Epithelial cell of proximal tubule (primary cell): ENCODE results near the gene R3HDM2. TPM values are rescaled to one million over a fixed set of nuclear protein-coding genes. Genes with fewer than 3 reads are reported as not detected.
"Not testable (repeated sequence)": the region's sequence is repeated elsewhere in the genome, so short reads cannot be mapped to it uniquely, and the experiment has no call there.

Source experiments
- DNase-seq: peaks from one replicate; pipeline ENCODE4 v3.0.0-alpha.2; 2011; ENCODE audit warnings: low read depth
- H3K4me3 ChIP-seq: 2 replicates; pipeline ENCODE4 v1.5.1; 2011; ENCODE audit warnings: low read depth, mild to moderate bottlenecking, low read length
- total RNA-seq: library from RNA; depleted of rRNA; stranded (reverse); fragments of >200 nt; gene quantifications from 2 replicates; pipeline ENCODE4 v1.2.3, GENCODE V29; 2015
- TF ChIP-seq, protein P1 (sequence below): conservative IDR thresholded peaks from 2 replicates; pipeline ENCODE4 v1.5.1; 2012; ENCODE audit warnings: low read depth, mild to moderate bottlenecking, low read length

The R3HDM2 gene
- total RNA-seq, 1 donor from 2014 or later: 12.5 TPM

DNA sequence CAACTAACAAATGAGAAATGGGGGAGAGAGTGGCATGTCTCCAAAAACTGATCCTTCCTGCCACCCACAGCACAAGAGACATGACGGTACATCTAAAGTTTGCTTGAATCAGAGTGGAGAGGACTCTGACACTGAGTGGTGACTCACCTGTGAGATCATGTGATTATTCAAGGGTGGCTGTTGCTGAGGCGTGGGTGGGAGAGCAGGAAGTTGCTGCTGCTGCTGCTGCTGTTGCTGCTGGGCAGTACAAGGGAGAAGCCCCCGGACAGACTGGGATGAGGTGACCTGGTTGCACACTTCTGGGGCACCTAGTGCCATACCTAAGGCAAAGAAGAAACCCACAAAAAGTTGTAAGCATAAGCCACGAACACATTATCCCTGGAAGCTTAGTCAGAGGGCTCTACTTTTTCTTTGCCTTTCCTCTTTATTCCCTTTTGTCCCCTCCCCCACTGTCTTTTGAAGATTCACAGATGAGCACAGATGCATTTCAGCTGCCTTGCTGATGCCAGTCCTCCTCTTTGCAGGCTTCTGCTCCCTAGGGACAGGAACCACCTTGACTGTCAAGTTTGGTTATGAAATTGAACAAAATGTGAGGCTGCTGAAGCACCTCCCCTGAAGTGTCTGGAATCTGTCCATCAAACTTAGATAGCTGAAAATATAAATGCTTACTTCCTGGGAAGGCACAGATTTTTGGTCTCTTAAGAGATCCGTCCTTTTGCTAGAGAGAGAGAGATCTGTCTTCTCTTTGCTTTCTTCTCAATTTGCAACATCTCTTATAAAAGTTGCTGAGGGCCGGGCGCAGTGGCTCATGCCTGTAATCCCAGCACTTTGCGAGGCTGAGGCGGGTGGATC is 150.4 kb downstream of the R3HDM2 start:
- TF ChIP-seq, protein P1, sequence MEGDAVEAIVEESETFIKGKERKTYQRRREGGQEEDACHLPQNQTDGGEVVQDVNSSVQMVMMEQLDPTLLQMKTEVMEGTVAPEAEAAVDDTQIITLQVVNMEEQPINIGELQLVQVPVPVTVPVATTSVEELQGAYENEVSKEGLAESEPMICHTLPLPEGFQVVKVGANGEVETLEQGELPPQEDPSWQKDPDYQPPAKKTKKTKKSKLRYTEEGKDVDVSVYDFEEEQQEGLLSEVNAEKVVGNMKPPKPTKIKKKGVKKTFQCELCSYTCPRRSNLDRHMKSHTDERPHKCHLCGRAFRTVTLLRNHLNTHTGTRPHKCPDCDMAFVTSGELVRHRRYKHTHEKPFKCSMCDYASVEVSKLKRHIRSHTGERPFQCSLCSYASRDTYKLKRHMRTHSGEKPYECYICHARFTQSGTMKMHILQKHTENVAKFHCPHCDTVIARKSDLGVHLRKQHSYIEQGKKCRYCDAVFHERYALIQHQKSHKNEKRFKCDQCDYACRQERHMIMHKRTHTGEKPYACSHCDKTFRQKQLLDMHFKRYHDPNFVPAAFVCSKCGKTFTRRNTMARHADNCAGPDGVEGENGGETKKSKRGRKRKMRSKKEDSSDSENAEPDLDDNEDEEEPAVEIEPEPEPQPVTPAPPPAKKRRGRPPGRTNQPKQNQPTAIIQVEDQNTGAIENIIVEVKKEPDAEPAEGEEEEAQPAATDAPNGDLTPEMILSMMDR: no peak
- DNase-seq: peak; percentile 90
- H3K4me3 ChIP-seq: peak overlapping the region; percentile 37

- TF ChIP-seq, protein P1: no peak
- no peak overlapping the region for H3K4me3 ChIP-seq
- no peak for DNase-seq
Observed at GRCh38 chr12:57278465-57279381, 152.1 kb downstream of the R3HDM2 start.

DNA sequence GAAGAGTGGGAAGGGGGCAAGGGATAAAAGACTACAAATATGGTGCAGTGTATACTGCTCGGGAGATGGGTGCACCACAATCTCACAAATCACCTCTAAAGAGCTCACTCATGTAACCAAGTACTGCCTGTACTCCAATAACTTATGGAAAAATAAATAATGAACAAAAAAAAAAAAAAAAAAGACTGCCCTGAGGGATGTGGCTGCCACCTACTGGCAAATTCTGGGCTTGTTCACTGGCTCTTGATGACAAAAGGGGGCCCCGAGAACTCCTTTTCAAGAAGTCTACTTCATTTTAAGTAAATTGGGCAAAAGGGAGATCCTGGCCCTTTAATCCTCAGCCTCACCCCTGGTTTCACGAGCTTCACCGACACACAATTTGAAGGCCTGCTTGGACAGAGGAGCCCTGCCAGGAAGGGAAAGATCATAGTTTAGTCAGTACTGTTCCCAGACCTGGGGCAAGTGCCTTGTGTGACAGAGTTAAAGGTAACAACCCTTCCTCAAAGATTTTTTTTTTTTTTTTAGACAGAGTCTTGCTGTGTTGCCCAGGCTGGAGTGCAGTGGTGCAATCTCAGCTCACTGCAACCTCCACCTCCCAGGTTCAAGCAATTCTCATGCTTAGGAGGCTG is 153.8 kb downstream of the R3HDM2 start:
- DNase-seq: no peak
- no peak overlapping the region for H3K4me3 ChIP-seq
- TF ChIP-seq, protein P1: peak; percentile 67

DNA sequence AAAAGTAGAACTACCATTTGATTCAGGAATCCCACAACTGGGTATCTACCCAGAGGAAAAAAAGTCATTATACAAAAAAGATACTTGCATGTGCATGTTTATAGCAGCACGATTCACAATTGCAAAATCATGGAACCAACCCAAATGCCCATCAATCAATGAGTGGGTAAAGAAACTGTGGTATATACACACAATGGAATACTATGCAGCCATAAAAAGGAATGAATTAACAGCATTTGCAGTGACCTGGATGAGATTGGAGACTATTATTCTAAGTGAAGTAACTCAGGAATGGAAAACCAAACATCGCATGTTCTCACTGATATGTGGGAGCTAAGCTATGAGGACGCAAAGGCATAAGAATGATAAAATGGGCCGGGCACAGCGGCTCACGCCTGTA is 154.6 kb downstream of the R3HDM2 start:
- H3K4me3 ChIP-seq, DNase-seq: not testable (repeated sequence)

DNA sequence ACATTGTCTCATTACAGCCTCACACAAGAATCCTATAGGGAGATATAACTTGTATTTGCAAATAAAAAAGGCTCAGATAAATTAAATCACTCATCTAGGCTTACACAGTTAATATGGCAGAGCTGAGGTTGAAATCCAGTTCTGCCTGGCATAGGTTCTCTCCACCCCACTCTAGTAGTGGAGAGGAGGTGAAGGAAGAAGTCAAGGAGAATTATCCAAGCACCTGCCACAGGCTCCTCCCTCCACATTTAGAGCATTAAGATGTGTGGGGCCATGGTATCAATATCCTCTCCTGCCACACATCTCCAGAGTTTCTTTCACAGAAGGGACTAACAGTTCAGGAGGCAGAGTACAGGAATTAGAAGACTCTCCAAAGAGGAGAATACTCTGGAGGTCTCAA is 157.3 kb downstream of the R3HDM2 start:
- TF ChIP-seq, protein P1: no peak
- no peak for DNase-seq
- no peak overlapping the region for H3K4me3 ChIP-seq

DNA sequence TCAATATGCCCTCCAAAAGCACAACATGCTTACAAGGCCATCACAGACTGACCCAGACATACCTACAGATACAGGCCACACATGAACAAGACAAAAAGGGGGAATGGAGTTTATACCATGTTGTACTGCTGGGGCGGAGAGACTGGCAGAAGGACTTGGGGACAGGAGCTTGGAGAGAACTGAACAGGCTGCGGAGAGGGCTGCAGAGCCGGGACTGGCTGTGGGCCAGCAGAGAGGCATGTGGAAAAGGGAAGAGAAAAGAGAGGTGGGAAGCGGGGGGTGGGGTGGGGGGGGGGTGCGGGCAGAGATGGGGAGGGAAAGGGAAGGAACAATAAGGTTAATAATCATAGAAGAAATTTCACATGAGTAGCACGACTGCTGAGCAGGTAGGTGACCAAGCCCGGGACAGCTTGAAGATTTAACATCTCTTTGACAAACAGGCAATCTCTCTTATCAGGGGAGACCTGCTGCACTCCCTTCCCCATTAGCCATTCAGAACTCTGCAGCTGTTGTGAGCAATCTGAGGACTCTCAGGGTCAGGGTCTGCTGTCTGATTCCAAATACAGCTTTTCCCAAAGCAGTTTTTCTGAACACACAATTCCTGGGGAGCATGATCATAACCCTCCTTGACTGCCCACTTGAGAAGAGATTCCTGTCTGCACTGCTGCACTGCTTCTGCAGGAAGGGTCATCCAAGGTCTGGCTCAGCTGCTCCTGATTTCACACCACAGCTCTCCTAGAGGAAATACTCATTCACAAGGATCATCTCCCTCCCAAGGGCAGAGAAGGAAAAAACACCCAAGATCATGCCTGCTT is 158.3 kb downstream of the R3HDM2 start:
- TF ChIP-seq, protein P1: no peak

More for the DNA sequence above, 158.3 kb downstream of the R3HDM2 start:
- H3K4me3 ChIP-seq: no peak overlapping the region
- DNase-seq: peak; percentile 40
